H9 (cell line): ENCODE measurements around the gene SPEF2. TPM values are rescaled to one million over a fixed set of nuclear protein-coding genes. Genes with fewer than 3 reads are reported as not detected.

ENCODE experiments used
- DNase-seq: peaks from one replicate; pipeline ENCODE4 v3.0.0-alpha.2; 2017
- H2AFZ ChIP-seq: one replicate; pipeline ENCODE4 v1.6.1; 2013; ENCODE audit warnings: mild to moderate bottlenecking, low read length, control low read depth, moderate library complexity
- H2AK5ac ChIP-seq: 2 replicates; pipeline ENCODE4 v1.6.1; 2013; ENCODE audit warnings: low read length, control low read depth, mixed read lengths; ENCODE audit not compliant: insufficient read length
- H2BK120ac ChIP-seq: one replicate; pipeline ENCODE4 v1.6.1; 2013; ENCODE audit warnings: low read depth, mild to moderate bottlenecking, low read length, control low read depth, inconsistent platforms; ENCODE audit not compliant: poor library complexity, severe bottlenecking
- H2BK12ac ChIP-seq: 2 replicates; pipeline ENCODE4 v1.6.1; 2013; ENCODE audit warnings: low read length, control low read depth, mixed read lengths, low read depth; ENCODE audit not compliant: insufficient read length
- H2BK15ac ChIP-seq: 2 replicates; pipeline ENCODE4 v1.6.1; 2013; ENCODE audit warnings: low read depth, low read length, control low read depth
- H2BK20ac ChIP-seq: one replicate; pipeline ENCODE4 v1.6.1; 2013; ENCODE audit warnings: low read depth, mild to moderate bottlenecking, low read length, control low read depth, inconsistent platforms; ENCODE audit not compliant: poor library complexity, severe bottlenecking
- H2BK5ac ChIP-seq: 2 replicates; pipeline ENCODE4 v1.6.1; 2013; ENCODE audit warnings: low read length, control low read depth, mixed read lengths; ENCODE audit not compliant: insufficient read length
- H3K14ac ChIP-seq: 2 replicates; pipeline ENCODE4 v1.6.1; 2013; ENCODE audit warnings: low read length, control low read depth; ENCODE audit not compliant: insufficient read depth
- H3K18ac ChIP-seq: 2 replicates; pipeline ENCODE4 v1.6.1; 2013; ENCODE audit warnings: low read depth, mild to moderate bottlenecking, mixed read lengths, low read length, control low read depth; ENCODE audit not compliant: insufficient read length
- H3K23ac ChIP-seq: 2 replicates; pipeline ENCODE4 v1.6.1; 2013; ENCODE audit warnings: low read length, control low read depth, mixed read lengths, low read depth; ENCODE audit not compliant: insufficient read length
- H3K23me2 ChIP-seq: 2 replicates; pipeline ENCODE4 v1.6.1; 2013; ENCODE audit warnings: low read depth, mild to moderate bottlenecking, mixed read lengths, low read length, control low read depth; ENCODE audit not compliant: insufficient read length, poor library complexity, severe bottlenecking
- H3K27ac ChIP-seq: 2 replicates; pipeline ENCODE4 v1.5.1; 2013; ENCODE audit warnings: low read length, control low read depth, mixed read lengths, low read depth; ENCODE audit not compliant: insufficient read length
- H3K27me3 ChIP-seq: 2 replicates; pipeline ENCODE4 v1.6.1; 2013; ENCODE audit warnings: low read length, control low read depth, inconsistent platforms; ENCODE audit not compliant: insufficient read depth
- H3K4ac ChIP-seq: 2 replicates; pipeline ENCODE4 v1.6.1; 2013; ENCODE audit warnings: low read depth, mild to moderate bottlenecking, control low read depth, inconsistent platforms, low read length, moderate library complexity
- H3K4me1 ChIP-seq: 2 replicates; pipeline ENCODE4 v1.6.1; 2013; ENCODE audit warnings: low read length, control low read depth, inconsistent platforms; ENCODE audit not compliant: insufficient read depth
- H3K4me2 ChIP-seq: 2 replicates; pipeline ENCODE4 v1.6.1; 2013; ENCODE audit warnings: low read length, control low read depth, mixed read lengths; ENCODE audit not compliant: insufficient read length, insufficient read depth
- H3K56ac ChIP-seq: 2 replicates; pipeline ENCODE4 v1.6.1; 2013; ENCODE audit warnings: low read depth, mild to moderate bottlenecking, mixed read lengths, low read length, control low read depth; ENCODE audit not compliant: insufficient read length
- H3K79me1 ChIP-seq: 2 replicates; pipeline ENCODE4 v1.6.1; 2013; ENCODE audit warnings: low read depth, mild to moderate bottlenecking, moderate library complexity, low read length, control low read depth, inconsistent platforms; ENCODE audit not compliant: insufficient read depth, poor library complexity, severe bottlenecking
- H3K79me2 ChIP-seq: 2 replicates; pipeline ENCODE4 v1.6.1; 2013; ENCODE audit warnings: low read length, control low read depth, inconsistent platforms; ENCODE audit not compliant: insufficient read depth
- H3K9ac ChIP-seq: 2 replicates; pipeline ENCODE4 v1.6.1; 2013; ENCODE audit warnings: low read length, control low read depth, mixed read lengths; ENCODE audit not compliant: insufficient read length; ENCODE audit errors: extremely low read depth
- H3K9me3 ChIP-seq: one replicate; pipeline ENCODE4 v1.6.1; 2013; ENCODE audit warnings: low read depth, low read length, inconsistent platforms; ENCODE audit not compliant: control insufficient read depth
- H3T11ph ChIP-seq: one replicate; pipeline ENCODE4 v1.6.1; 2013; ENCODE audit warnings: mild to moderate bottlenecking, low read length, control low read depth, inconsistent platforms
- H4K20me1 ChIP-seq: one replicate; pipeline ENCODE4 v1.6.1; 2013; ENCODE audit not compliant: control insufficient read depth, insufficient read length, insufficient read depth
- H4K5ac ChIP-seq: 2 replicates; pipeline ENCODE4 v1.6.1; 2013; ENCODE audit warnings: low read depth, mild to moderate bottlenecking, mixed read lengths, low read length, control low read depth; ENCODE audit not compliant: insufficient read length
- H4K8ac ChIP-seq: replicated peaks from 2 replicates; pipeline ENCODE4 v1.6.1; 2013; ENCODE audit warnings: low read length, control low read depth, mixed read lengths, low read depth; ENCODE audit not compliant: insufficient read length
- H4K91ac ChIP-seq: 2 replicates; pipeline ENCODE4 v1.6.1; 2013; ENCODE audit warnings: low read depth, mild to moderate bottlenecking, moderate library complexity, mixed read lengths, low read length, control low read depth; ENCODE audit not compliant: insufficient read length
- H3K27ac Mint-ChIP-seq, 3 experiments: 2 replicates in 2 of 3; 3 replicates in 1 of 3; pipeline ENCODE4 v1.8.0; 2020 to 2021; ENCODE audit warnings: mixed read lengths in 3 of 3, mild to moderate bottlenecking in 1 of 3, moderate library complexity in 1 of 3
- H3K27me3 Mint-ChIP-seq: 2 replicates; pipeline ENCODE4 v1.8.0; 2021; ENCODE audit warnings: low read depth, mild to moderate bottlenecking, moderate library complexity, mixed read lengths
- H3K36me3 Mint-ChIP-seq, 3 experiments: 2 replicates in 2 of 3; 3 replicates in 1 of 3; pipeline ENCODE4 v1.8.0; 2020 to 2021; ENCODE audit warnings: low read depth in 3 of 3, mixed read lengths in 3 of 3; ENCODE audit not compliant: insufficient read depth in 1 of 3
- H3K4me1 Mint-ChIP-seq, 2 experiments: 2 replicates each; pipeline ENCODE4 v1.8.0; 2020; ENCODE audit warnings: mixed read lengths in 2 of 2
- H3K4me3 Mint-ChIP-seq, 2 experiments: 2 replicates in 1 of 2; 3 replicates in 1 of 2; pipeline ENCODE4 v1.8.0; 2020 to 2021; ENCODE audit warnings: mild to moderate bottlenecking in 2 of 2, mixed read lengths in 2 of 2, moderate library complexity in 1 of 2
- H3K9me3 Mint-ChIP-seq, 2 experiments: 2 replicates in 1 of 2; 3 replicates in 1 of 2; pipeline ENCODE4 v1.8.0; 2020; ENCODE audit warnings: mild to moderate bottlenecking in 2 of 2, mixed read lengths in 2 of 2, moderate library complexity in 1 of 2
- WGBS: extraction: QIAGEN DNeasy Blood & Tissue Kit; methylation state at CpG from one replicate; pipeline ENCODE4 v1.1.7; 2013; ENCODE audit warnings: missing lambda C conversion rate, low lambda C conversion rate, mixed read lengths; ENCODE audit not compliant: insufficient read length; ENCODE audit errors: extremely low coverage; 5-methylcytosine and 5-hydroxymethylcytosine counted together
- total RNA-seq: library from RNA; stranded (reverse); gene quantifications from 2 replicates; pipeline ENCODE4 v1.2.1, GENCODE V29; 2021
- TF ChIP-seq, protein P1 (sequence below): fragments of 200-600 bp; sonication (generic); conservative IDR thresholded peaks from 3 replicates; pipeline ENCODE4 v1.8.0; 2021; ENCODE audit warnings: antibody characterized with exemption, mild to moderate bottlenecking

The SPEF2 gene
- total RNA-seq, 1 experiment from 2014 or later = 1.0 TPM

DNA sequence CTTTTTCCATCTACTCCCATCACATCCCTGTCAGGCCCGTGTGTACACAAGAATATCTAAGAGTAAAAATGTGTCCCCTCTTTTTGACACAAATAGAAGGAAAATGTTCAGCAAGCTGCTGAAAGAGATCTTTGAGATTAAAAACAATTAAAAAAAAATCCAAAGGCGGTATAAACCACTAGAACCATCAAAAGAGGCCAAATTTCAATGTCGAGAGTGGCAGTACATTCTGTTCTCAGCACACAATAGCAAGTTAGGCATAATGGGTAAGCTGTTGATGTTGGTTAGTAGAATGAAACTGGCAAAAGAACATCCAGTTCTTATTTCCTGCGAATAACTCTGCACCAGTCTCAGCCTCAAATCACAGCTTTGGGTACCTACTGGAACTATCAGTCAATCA, 143.9 kb downstream of the SPEF2 start:
- Histone ChIP-seq H3K23ac (no peak overlapping the region), H3K27ac (no peak overlapping the region), H2BK5ac (no peak overlapping the region), H3K9ac (no peak overlapping the region), H3K4me2 (no peak overlapping the region), H4K5ac (no peak overlapping the region), H3K4me1 (no peaks in the 10 kb centered on the region; the same call in 1 of the 2 replicates), H3T11ph (no peak overlapping the region), H3K56ac (no peak overlapping the region), H2BK15ac (no peak overlapping the region), H4K8ac (no peak overlapping the region), H2BK20ac (no peak overlapping the region), H2AK5ac (no peak overlapping the region), H3K23me2 (no peaks in the 10 kb centered on the region), H3K27me3 (peaks cover 10% of the 10 kb centered on the region; the same call in 1 of the 2 replicates), H2AFZ (no peak overlapping the region), H3K18ac (no peak overlapping the region), H3K14ac (no peak overlapping the region), H2BK120ac (no peak overlapping the region), H4K20me1 (no peaks in the 10 kb centered on the region), H3K79me2 (no peaks in the 10 kb centered on the region), H3K79me1 (no peaks in the 10 kb centered on the region), H4K91ac (no peak overlapping the region), H2BK12ac (no peak overlapping the region), H3K4ac (no peak overlapping the region), H3K9me3 (no peaks in the 10 kb centered on the region)
- H3K4me1 Mint-ChIP-seq = no peaks in the 10 kb centered on the region
- H3K27me3 Mint-ChIP-seq = peaks cover 97% of the 10 kb centered on the region
- no peak overlapping the region for H3K4me3 Mint-ChIP-seq
- no peak overlapping the region for H3K27ac Mint-ChIP-seq
- H3K36me3 Mint-ChIP-seq = no peaks in the 10 kb centered on the region
- H3K9me3 Mint-ChIP-seq = no peaks in the 10 kb centered on the region
- TF ChIP-seq, protein P1, sequence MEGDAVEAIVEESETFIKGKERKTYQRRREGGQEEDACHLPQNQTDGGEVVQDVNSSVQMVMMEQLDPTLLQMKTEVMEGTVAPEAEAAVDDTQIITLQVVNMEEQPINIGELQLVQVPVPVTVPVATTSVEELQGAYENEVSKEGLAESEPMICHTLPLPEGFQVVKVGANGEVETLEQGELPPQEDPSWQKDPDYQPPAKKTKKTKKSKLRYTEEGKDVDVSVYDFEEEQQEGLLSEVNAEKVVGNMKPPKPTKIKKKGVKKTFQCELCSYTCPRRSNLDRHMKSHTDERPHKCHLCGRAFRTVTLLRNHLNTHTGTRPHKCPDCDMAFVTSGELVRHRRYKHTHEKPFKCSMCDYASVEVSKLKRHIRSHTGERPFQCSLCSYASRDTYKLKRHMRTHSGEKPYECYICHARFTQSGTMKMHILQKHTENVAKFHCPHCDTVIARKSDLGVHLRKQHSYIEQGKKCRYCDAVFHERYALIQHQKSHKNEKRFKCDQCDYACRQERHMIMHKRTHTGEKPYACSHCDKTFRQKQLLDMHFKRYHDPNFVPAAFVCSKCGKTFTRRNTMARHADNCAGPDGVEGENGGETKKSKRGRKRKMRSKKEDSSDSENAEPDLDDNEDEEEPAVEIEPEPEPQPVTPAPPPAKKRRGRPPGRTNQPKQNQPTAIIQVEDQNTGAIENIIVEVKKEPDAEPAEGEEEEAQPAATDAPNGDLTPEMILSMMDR = no peak
- DNase-seq = no peak
- WGBS = no CpG with 5 or more reads among the region's 4 CpGs
